ENCODE results near the gene ECHDC1. TPM values are rescaled to one million over a fixed set of nuclear protein-coding genes. Genes with fewer than 3 reads are reported as not detected.

The ECHDC1 gene
- total RNA-seq, 1 donor from 2014 or later = 32.7 TPM

DNA sequence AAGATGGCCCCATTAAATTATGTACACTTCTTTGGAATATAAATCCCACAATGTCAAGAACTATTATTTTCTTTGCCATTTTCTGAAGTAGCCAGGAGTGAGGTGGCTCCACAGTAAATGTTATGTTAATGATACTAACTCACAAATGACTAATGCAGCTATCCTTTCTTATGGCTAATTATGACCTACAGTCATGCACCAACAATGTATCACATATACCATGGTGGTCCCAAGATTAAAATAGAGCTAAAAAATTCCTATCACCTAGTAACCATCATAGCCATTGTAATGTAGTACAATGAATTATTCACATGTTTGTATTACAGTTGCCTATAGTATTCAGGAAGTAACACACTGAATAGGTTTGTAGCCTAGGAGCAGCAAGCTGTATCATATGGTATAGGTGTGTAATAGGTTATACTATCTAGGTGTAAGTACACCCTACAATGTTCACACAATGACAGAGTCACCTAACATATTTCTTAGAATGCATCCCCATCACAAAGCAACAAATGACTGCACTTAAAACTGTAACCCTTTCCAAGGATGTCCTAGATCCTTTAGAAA, 15.3 kb downstream of the ECHDC1 start:
- no peaks in the 10 kb centered on the region for H3K27me3 ChIP-seq
- no peaks in the 10 kb centered on the region for H3K4me1 ChIP-seq
- no peak for DNase-seq (ENCODE audit: extremely low spot score in 2 of 2)
- intact Hi-C loops (cut with DNase I) = no loop called here
- peaks cover 0 to 16% of the 10 kb centered on the region in 2 donors for H3K36me3 ChIP-seq
- TF ChIP-seq, protein P1, sequence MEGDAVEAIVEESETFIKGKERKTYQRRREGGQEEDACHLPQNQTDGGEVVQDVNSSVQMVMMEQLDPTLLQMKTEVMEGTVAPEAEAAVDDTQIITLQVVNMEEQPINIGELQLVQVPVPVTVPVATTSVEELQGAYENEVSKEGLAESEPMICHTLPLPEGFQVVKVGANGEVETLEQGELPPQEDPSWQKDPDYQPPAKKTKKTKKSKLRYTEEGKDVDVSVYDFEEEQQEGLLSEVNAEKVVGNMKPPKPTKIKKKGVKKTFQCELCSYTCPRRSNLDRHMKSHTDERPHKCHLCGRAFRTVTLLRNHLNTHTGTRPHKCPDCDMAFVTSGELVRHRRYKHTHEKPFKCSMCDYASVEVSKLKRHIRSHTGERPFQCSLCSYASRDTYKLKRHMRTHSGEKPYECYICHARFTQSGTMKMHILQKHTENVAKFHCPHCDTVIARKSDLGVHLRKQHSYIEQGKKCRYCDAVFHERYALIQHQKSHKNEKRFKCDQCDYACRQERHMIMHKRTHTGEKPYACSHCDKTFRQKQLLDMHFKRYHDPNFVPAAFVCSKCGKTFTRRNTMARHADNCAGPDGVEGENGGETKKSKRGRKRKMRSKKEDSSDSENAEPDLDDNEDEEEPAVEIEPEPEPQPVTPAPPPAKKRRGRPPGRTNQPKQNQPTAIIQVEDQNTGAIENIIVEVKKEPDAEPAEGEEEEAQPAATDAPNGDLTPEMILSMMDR (IDR thresholded peaks at IDR 0.05) = no peak
- TF ChIP-seq POLR2A (IDR thresholded peaks at IDR 0.05) (no peak), POLR2AphosphoS5 (IDR thresholded peaks at IDR 0.05; ENCODE audit: insufficient read depth in 1 of 2, low read depth in 1 of 2) (no peak)
- no peak overlapping the region for H3K4me3 ChIP-seq
- no peaks in the 10 kb centered on the region for H3K9me3 ChIP-seq
- no peak overlapping the region for H3K27ac ChIP-seq

DNA sequence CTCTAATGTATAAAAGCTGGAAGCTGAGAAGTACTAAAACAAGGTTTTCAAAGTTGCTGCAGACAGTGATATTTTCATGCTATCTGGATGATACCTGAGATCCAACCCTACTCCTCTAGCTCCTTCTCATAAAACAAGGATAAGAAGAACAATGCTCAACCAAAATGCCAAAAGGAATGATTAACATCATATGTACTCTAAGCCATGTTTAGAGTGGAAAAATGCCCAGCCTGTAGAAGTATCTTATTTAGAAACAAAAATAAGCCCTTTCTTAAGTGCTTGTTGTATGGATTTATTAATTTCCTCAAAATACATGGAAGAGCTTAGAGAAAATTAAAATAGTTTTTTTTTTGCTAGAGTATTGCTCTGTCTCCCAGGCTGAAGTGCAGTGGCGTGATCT, 23.7 kb downstream of the ECHDC1 start:
- intact Hi-C loops (cut with DNase I) = no loop called here
- no peak overlapping the region for H3K4me3 ChIP-seq
- no peak for DNase-seq (ENCODE audit: extremely low spot score in 2 of 2)
- H3K4me1 ChIP-seq = no peaks in the 10 kb centered on the region
- no peak overlapping the region for H3K27ac ChIP-seq
- peaks cover 0 to 7% of the 10 kb centered on the region in 2 donors for H3K36me3 ChIP-seq
- H3K27me3 ChIP-seq = no peaks in the 10 kb centered on the region
- H3K9me3 ChIP-seq = no peaks in the 10 kb centered on the region
- TF ChIP-seq POLR2A (IDR thresholded peaks at IDR 0.05) (no peak), POLR2AphosphoS5 (IDR thresholded peaks at IDR 0.05; ENCODE audit: insufficient read depth in 1 of 2, low read depth in 1 of 2) (no peak)
- TF ChIP-seq, protein P1 (IDR thresholded peaks at IDR 0.05) = no peak

DNA sequence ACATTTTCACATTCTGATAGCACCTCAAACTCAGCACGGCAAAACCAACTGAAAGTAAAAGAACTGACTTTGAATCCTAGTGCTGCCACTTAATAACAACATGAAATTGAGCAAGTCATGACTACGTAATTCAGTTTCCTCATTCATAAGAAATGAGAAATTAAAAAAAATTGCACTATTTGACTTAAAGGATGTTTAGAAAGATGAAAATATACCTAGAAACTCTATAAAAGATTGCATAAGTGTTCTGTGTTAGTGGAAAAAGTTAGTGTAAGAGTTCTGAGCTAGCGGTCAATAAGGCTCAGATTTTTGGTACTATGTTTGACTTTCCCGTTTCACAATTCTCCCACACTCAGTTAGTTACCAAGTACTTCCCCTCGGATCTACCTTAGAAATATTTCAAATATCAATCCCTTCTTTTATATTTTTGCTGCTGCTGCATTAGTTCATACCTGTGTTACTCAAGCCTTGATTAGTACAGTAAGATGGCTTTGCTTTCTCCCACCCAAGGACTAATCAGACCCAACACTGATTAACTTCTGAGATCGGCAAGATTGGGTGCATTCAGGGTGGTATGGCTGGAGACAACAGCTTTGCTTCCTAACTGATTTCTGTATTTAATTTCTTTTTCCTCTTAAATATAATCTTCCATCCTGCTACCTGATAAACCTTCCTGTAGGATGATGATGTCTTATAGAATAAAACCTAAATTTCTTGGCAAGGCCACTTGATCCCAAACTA, 25.9 kb downstream of the ECHDC1 start:
- Histone ChIP-seq H3K27me3 (no peaks in the 10 kb centered on the region), H3K9me3 (no peaks in the 10 kb centered on the region), H3K36me3 (peaks cover 0 to 15% of the 10 kb centered on the region in 2 donors), H3K4me3 (no peak overlapping the region), H3K4me1 (no peaks in the 10 kb centered on the region), H3K27ac (no peak overlapping the region)
- TF ChIP-seq POLR2AphosphoS5 (IDR thresholded peaks at IDR 0.05; ENCODE audit: insufficient read depth in 1 of 2, low read depth in 1 of 2) (no peak), POLR2A (IDR thresholded peaks at IDR 0.05) (no peak)
- TF ChIP-seq, protein P1 (IDR thresholded peaks at IDR 0.05) = no peak
- DNase-seq (ENCODE audit: extremely low spot score in 2 of 2) = no peak
- intact Hi-C loops (cut with DNase I) = no loop called here

DNA sequence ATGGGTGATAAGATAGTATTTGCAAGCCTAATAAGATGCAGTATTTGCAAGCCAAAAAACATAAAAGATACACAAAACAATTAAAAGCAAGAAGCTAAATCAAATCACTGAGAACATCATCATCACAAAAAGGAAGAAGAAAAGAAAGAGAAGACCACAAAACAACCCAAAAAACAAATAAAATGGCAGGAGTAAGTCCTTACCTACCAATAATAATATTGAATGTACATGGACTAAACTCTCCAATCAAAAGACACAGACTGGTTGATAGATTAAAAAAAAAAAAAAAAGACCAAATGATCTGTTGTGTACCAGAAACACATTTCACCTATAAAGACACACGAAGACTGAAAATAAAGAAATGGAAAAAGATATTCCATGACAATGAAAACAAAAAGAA, 37.7 kb downstream of the ECHDC1 start:
- intact Hi-C loops (cut with DNase I) = loop anchor here (10.0 kb wide), 1 partner anchor 229 kb away; no protein-coding TSS in a partner anchor
- no peaks in the 10 kb centered on the region for H3K9me3 ChIP-seq

More for the DNA sequence above, 37.7 kb downstream of the ECHDC1 start:
- H3K4me3 ChIP-seq = no peak overlapping the region
- no peaks in the 10 kb centered on the region for H3K27me3 ChIP-seq
- H3K36me3 ChIP-seq = peaks cover 0 to 8% of the 10 kb centered on the region in 2 donors
- DNase-seq (ENCODE audit: extremely low spot score in 2 of 2) = no peak
- peaks cover 13% of the 10 kb centered on the region for H3K4me1 ChIP-seq
- no peak overlapping the region for H3K27ac ChIP-seq
- TF ChIP-seq POLR2A (IDR thresholded peaks at IDR 0.05) (no peak), POLR2AphosphoS5 (IDR thresholded peaks at IDR 0.05; ENCODE audit: insufficient read depth in 1 of 2, low read depth in 1 of 2) (no peak)
- TF ChIP-seq, protein P1 (IDR thresholded peaks at IDR 0.05) = no peak

All from vagina (tissue), 2 donors.